SH-SY5Y (cell line): ENCODE data around the gene GSPT1.

Experiments
- GATA2 ChIP-seq: IDR thresholded peaks from 2 replicates; pipeline ENCODE4 v1.6.1; 2011; ENCODE audit warnings: mild to moderate bottlenecking, low read depth, low read length
- GATA3 ChIP-seq: IDR thresholded peaks from 2 replicates; pipeline ENCODE4 v1.6.1; 2011; ENCODE audit warnings: low read depth, mild to moderate bottlenecking, low read length, moderate library complexity

- TF ChIP-seq GATA3 (no peak), GATA2 (no peak)
Observed at GRCh38 chr16:11892761-11893160, 23.0 kb downstream of the GSPT1 start.
